Activated CD8-positive, alpha-beta memory T cell treated with anti-CD3 and anti-CD28 coated beads, Interleukin-2, amount 50 U/mL, for 24 hours (primary cell): ENCODE measurements around the gene LRRC56.
A peak's percentile ranks its signal among the peaks of the same experiment; 100 is the strongest.

Experiments
- DNase-seq: peaks from one replicate; pipeline ENCODE4 v3.0.0-alpha.2; 2020; ENCODE audit errors: extremely low read depth

The LRRC56 gene

GRCh38 chr11:536841-537621, at the start of gene LRRC56:
TSS of gene LRRC56 (plus strand) at chr11:537527. CDS start at chr11:540685, 3,158 bp downstream.
- peak; percentile 76 for DNase-seq

- DNase-seq, result no peak
Observed at GRCh38 chr11:487571-488021, 49.7 kb upstream of the LRRC56 start.

GRCh38 chr11:488062-488461, 49.3 kb upstream of the LRRC56 start:
- DNase-seq, result no peak

GRCh38 chr11:488579-488978, 48.7 kb upstream of the LRRC56 start:
- no peak for DNase-seq

- DNase-seq, result no peak
Observed at GRCh38 chr11:488992-489391, 48.3 kb upstream of the LRRC56 start.

GRCh38 chr11:489610-490185, 47.6 kb upstream of the LRRC56 start:
- no peak for DNase-seq

GRCh38 chr11:490186-490929, 47.0 kb upstream of the LRRC56 start:
- no peak for DNase-seq

GRCh38 chr11:490930-491260, 46.4 kb upstream of the LRRC56 start:
- DNase-seq, result no peak

- no peak for DNase-seq
Observed at GRCh38 chr11:491358-491757, 46.0 kb upstream of the LRRC56 start.

GRCh38 chr11:492427-493226, 44.7 kb upstream of the LRRC56 start:
- DNase-seq, result no peak

- DNase-seq, result no peak
Observed at GRCh38 chr11:494761-495536, 42.4 kb upstream of the LRRC56 start.

GRCh38 chr11:495537-495931, 41.8 kb upstream of the LRRC56 start:
- DNase-seq, result no peak

- no peak for DNase-seq
Observed at GRCh38 chr11:496834-497564, 40.3 kb upstream of the LRRC56 start.

- no peak for DNase-seq
Observed at GRCh38 chr11:497565-498296, 39.6 kb upstream of the LRRC56 start.

- no peak for DNase-seq
Observed at GRCh38 chr11:498297-499181, 38.8 kb upstream of the LRRC56 start.

- no peak for DNase-seq
Observed at GRCh38 chr11:499201-500076, 37.9 kb upstream of the LRRC56 start.

- DNase-seq, result no peak
Observed at GRCh38 chr11:501001-501682, 36.2 kb upstream of the LRRC56 start.
